ENCODE results near the gene GDF10.

The GDF10 gene

DNA sequence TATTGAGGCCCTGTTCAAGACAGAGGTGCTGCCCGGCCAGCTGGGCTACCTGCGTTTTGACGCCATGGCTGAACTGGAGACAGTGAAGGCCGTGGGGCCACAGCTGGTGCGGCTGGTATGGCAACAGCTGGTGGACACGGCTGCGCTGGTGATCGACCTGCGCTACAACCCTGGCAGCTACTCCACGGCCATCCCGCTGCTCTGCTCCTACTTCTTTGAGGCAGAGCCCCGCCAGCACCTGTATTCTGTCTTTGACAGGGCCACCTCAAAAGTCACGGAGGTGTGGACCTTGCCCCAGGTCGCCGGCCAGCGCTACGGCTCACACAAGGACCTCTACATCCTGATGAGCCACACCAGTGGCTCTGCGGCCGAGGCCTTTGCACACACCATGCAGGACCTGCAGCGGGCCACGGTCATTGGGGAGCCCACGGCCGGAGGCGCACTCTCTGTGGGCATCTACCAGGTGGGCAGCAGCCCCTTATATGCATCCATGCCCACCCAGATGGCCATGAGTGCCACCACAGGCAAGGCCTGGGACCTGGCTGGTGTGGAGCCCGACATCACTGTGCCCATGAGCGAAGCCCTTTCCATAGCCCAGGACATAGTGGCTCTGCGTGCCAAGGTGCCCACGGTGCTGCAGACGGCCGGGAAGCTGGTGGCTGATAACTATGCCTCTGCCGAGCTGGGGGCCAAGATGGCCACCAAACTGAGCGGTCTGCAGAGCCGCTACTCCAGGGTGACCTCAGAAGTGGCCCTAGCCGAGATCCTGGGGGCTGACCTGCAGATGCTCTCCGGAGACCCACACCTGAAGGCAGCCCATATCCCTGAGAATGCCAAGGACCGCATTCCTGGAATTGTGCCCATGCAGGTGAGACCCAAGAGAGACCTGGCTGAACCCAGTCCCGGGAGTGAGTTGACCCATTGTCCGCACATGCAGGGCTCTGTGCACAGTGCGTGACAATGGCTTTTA is 51.0 kb downstream of the GDF10 start:
- no peak for DNase-seq (ENCODE audit: extremely low read depth in 1 of 2, low read depth in 1 of 2)

DNA sequence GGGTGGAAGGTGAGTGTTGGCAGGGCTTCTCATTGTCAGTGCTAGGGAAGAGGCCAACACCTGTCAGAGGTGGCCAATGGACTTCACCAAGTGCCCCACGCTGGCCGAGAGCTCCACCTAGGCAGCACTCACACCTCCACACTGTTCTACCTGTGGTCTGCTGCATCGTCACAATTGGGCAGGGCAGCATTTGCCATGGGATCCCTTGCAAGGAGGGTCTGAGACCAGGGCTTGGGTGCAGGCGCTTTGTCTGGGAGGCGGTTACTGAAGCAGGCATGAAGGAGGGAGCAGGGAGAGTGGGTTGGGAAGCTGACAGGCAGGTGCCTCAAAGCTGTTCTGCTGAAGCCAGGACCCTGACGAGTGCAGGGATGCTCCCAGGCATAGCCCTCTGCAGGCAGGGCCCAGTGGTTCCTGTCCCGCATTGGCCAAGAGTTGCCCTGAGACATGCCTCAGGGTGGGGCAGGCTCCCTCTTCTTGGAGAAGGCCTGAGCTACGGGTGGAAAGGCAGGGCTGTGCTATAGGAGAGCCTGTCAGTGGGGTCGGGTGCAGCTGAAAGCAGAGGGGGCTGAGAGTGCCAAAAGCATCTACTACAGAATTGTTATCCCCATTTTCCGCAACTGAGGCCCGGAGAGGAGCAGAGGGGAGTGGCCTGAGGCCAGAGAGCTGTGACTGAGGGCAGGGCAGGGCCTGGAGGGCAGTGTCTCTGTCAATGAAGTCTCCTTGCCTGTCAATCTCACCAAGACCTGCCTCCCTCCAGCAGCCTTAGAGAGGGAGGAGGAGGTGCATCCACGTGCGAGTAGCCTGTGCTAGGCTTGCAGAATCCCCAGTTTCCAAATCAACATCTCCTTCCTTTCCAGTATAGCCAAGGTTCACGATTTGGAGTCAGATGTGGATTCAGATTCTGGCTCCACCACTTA is 52.2 kb downstream of the GDF10 start:
- no peak for DNase-seq (ENCODE audit: extremely low read depth in 1 of 2, low read depth in 1 of 2)

DNA sequence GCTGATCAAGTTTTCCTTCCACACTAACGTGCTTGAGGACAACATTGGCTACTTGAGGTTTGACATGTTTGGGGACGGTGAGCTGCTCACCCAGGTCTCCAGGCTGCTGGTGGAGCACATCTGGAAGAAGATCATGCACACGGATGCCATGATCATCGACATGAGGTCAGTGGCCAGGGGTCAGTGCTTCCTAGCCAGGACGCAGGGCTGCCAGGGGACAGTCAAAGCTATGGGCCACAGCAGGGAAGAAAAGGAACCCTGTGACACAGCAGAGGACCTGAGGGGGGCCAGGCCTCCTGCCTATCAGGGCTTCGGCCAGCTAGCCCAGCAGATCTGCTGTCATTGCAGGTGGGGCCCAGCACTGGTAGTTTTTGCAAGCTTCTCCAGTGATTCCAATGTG is 53.4 kb downstream of the GDF10 start:
- DNase-seq (ENCODE audit: extremely low read depth in 1 of 2, low read depth in 1 of 2), result no peak

DNA sequence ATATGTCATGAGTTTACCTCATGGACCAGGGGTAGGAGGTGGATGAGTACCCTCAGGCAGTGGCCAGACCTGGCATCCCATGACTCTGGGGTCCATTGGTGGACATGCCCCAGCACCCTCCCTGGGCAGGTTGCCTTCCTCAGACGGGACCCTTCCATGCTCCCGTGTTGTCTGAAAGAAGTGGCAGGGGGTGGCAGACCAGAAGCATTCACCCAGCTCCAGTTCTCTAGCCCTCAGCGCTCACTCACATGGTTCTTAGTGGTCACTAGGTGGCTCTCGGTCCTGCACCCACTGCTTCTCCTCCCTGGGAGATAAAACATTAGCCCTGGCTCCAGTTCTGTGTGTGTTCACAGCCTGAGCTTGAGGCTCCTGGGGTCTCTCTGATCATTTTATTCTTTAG is 54.2 kb downstream of the GDF10 start:
- DNase-seq (ENCODE audit: extremely low read depth in 1 of 2, low read depth in 1 of 2), result no peak

DNA sequence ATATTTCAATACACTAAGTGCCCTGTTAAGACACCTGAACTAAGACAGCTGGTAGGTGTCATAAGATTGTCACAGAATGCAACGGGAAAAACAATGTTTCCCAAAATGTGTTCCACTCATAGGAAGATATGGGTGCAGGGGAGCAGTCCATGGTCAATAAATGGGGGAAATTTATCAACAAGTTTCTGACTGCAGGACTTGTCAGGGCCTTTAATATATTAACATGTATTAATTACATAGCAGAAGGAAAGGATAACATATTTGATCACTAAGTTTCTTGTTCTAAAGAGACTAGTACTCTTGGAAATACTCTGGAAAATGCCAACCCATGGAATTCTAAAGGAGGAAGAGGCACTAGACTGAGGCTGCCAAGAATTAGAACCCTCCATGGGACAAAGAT is 54.9 kb downstream of the GDF10 start:
- DNase-seq (ENCODE audit: extremely low read depth in 1 of 2, low read depth in 1 of 2), result no peak

DNA sequence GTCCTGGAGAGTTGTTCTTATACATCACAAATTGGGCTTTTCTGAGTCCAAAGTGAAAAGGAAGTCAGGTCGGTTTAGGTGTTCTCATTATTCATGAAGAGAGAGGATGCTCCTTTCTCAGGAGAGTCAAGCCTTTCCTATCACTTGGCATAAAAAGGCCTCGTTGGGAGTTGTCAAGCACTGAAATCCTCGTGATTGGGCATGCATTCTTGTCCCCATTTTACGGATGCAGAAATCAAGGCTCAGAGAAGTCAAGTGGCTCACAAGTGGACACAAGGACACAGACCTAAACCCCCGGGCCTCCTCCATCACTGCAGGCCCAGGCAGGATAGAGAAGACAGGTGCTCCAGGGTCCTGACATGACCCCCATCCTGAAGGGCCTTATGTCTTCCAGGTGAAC is 56.7 kb downstream of the GDF10 start:
- DNase-seq (ENCODE audit: extremely low read depth in 1 of 2, low read depth in 1 of 2), result no peak

DNA sequence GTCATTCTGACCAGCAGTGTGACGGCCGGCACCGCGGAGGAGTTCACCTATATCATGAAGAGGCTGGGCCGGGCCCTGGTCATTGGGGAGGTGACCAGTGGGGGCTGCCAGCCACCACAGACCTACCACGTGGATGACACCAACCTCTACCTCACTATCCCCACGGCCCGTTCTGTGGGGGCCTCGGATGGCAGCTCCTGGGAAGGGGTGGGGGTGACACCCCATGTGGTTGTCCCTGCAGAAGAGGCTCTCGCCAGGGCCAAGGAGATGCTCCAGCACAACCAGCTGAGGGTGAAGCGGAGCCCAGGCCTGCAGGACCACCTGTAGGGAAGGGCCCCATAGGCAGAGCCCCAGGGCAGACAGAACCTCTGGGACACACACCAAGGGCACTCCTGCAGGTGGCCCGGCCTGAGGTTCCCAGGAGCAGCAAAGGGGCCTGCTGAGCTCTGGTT is 57.2 kb downstream of the GDF10 start:
- DNase-seq (ENCODE audit: extremely low read depth in 1 of 2, low read depth in 1 of 2), result no peak

DNA sequence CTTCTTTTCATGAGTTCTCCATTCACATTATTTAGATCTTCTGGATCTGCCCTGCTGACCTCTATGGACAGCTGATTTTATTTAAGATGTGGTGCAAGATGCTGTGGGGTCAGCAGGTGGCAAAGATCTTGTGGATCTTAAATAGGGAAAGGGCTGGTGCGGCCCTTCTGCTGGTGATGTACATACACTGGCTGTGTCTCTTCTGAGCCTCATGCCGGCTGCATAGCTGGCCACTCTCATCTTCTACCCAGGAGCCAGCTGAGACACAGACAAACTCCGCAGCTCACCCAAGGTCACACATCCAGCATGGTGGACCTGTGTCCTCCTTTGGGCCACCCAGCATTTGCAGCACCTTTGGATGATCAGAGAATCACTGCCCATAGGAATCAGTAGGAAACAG is 57.9 kb downstream of the GDF10 start:
- no peak for DNase-seq (ENCODE audit: extremely low read depth in 1 of 2, low read depth in 1 of 2)

DNA sequence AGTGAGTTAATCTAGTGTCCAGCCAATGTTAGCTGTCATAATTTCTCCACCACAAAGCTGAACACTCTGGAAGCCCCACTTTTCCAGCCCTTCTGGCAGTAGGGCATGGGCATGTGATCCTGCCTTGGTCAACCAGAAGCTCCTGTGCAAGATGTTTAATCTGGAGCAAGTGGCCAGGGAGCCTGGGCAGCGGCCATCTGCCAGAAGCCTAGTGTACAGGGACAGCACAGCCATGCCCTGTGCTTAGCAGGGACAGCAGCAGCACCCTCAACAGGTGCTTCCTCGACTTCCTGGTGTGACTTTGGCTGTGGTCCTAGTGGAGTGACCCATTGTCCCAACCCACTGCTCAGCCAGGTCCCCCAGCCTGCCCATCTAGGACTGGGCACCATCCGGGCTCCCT is 58.5 kb downstream of the GDF10 start:
- DNase-seq (ENCODE audit: extremely low read depth in 1 of 2, low read depth in 1 of 2), result no peak

DNA sequence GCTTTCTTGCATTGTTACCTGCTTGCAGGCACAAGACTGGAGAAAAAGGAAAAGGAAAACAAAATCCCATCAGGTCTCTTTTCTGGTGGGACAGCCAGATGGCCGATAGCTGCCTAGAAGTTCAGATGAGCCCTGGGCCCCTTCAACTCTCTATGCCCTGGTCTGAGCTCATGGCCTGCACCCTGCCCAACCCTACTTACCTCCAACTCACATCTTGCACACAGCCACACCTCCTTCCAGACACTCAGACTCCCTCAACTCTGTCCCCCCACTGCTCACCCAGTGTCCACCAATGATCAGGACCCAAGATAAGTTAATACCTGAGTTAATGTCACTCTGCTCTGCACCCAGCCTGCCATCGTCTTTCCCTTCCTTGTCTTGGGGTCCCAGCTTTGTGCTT is 59.1 kb downstream of the GDF10 start:
- no peak for DNase-seq (ENCODE audit: extremely low read depth in 1 of 2, low read depth in 1 of 2)

DNA sequence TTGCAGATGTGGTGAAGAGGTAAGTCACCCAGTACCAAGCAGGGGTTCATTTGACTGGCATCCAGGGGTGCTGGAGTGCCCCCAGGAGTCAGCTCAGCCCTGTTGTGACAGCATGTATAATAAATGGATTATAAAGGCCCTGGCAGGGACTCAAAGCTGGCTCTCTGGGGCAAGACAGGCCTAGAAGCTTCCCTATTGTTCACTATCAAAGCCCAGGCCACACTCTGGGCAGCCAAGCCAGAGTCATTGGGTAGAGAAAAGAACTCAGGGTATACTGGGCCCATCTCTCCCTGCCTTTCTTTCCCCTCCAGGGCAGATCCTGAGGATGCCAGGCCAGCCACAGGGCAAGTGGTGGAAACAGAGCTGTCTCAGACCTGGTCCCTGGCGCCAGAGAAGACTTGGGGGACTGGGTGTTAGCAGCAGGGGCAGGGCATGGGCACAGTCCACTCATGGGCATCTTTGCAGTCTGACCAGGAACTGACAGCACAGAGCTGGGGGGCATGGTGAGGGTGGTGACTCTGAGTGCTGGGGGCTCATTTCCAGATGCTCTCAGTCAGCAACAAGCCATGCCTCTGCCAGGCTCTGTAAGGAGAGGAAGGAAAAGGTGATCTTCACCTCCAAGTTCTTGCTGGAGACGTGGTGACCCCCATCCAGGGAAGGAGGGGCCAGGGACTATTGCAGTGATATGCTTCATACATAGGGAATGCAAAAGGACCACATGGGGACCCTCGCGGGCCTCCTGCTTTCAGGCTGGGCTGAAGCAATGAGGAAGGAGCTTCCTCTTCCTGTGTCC is 59.8 kb downstream of the GDF10 start:
- DNase-seq (ENCODE audit: extremely low read depth in 1 of 2, low read depth in 1 of 2), result no peak

DNA sequence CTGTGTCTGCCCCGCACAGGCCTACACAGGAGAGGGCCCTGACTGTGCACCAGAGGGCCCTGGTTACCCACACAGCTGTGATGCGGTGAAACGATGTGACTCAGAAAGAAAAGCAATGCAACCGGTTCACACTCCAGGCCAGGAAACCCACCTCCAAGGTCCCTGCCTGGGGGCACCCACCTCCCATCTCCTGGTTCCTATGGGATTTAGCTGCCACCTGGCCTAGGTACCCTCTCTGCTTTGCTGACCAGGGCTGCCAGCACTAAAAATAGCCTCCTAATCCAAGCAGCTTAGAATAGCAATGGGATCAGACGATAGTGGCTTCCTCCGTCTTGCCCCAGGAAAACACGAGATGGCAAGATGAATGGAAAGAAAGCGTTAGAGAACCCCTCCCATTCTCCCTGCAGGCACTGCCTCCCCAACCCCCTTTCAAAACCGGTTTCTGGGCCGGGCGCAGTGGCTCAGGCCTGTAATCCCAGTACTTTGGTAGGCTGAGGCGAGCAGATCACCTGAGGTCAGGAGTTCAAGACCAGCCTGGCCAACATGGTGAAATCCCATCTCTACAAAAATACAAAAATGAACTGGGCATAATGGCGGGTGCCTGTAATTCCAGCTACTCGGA is 60.5 kb downstream of the GDF10 start:
- DNase-seq (ENCODE audit: extremely low read depth in 1 of 2, low read depth in 1 of 2), result no peak

DNA sequence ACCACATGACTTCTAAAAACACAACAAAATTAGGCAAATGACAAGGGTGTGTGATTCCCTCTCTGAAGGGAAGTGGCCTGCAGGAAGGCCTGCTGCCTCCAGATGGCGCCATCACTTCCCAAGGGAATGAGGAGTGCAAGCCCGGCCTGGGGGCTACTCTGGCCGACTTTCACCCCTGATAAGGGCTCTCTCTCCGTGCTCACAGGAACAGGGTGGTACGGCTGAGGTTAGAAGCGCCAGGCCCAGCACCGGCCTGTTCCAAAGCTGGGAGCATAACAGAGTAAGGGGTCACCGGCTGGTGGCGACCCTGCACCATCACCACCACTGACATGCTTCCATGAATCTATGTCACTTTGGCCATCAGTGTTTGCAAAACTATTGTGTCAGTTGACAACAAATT is 61.3 kb downstream of the GDF10 start:
- DNase-seq (ENCODE audit: extremely low read depth in 1 of 2, low read depth in 1 of 2), result peak in 1 of 2 donors; percentile 4

DNA sequence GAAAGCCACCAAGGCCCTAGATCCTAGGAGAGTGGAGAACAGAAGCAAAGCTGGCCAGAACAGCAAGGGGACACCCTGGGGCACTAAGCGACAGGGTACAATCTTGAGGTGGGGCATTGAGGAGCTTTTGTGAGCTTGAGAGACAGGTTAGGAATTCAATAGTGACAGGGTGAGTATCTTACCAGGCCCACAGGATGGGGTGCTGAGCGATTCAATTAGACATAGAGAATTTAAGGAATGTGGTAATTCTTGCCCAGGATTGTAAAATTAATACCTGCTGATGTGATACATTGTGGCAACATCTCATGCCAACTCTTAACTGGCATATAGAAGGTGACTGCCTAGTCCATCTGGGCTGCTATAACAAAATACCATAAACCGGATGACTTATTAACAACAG is 62.2 kb downstream of the GDF10 start:
- no peak for DNase-seq (ENCODE audit: extremely low read depth in 1 of 2, low read depth in 1 of 2)
